ENCODE data around the gene OTOGL. TPM values are rescaled to one million over a fixed set of nuclear protein-coding genes. Genes with fewer than 3 reads are reported as not detected.

OTOGL gene
- total and polyA plus RNA-seq, 2 donors from 2014 or later, result 0.47 to 0.80 TPM

DNA sequence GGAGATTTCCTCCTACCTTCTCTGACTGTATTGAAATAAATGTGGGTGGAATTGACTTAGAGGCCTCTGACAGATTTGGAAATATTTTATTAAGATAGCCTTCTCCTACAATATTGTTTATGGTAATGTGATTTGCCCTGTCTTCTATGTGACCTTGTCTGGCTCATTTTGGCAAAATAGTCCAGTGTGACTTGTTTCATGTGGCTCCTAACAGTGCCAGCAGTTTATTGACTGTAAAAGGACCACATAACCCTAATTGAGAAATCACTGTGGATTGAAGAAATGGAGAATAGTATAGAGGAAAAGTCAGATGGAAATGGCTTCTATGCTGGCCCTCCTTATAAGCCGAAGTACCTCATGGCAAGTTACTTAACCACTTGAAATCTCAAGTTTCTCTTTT lies 173.8 kb downstream of the OTOGL start:
- intact Hi-C loops (cut with DNase I), result no loop called here
- no peak overlapping the region for H3K27ac ChIP-seq (ENCODE audit: low read depth in 2 of 2, low read length in 2 of 2)
- TF ChIP-seq CTCF (IDR thresholded peaks at IDR 0.05; ENCODE audit: borderline replicate concordance, extremely low read depth, insufficient read depth), result no peak

GRCh38 chr12:80277732-80278131 lies 178.4 kb downstream of the OTOGL start:
- no peak for DNase-seq
- Histone ChIP-seq H3K9me3 (ENCODE audit: control insufficient read depth in 2 of 3, insufficient read depth in 1 of 3, low read length in 3 of 3) (peaks cover 0 to 4% (median 0%) of the 10 kb centered on the region in 3 donors), H3K9ac (ENCODE audit: low read length in 3 of 3) (no peak overlapping the region), H3K4me3 (ENCODE audit: low read length in 3 of 3) (no peak overlapping the region), H3K4me1 (ENCODE audit: control insufficient read depth in 2 of 3, insufficient read depth in 2 of 3, low read depth in 1 of 3, low read length in 3 of 3) (no peaks in the 10 kb centered on the region), H3K27me3 (ENCODE audit: control insufficient read depth, insufficient read depth, low read length) (no peaks in the 10 kb centered on the region), H3K36me3 (ENCODE audit: control insufficient read depth in 2 of 3, insufficient read depth in 3 of 3, low read length in 3 of 3) (no peaks in the 10 kb centered on the region), H3K27ac (ENCODE audit: low read depth in 2 of 2, low read length in 2 of 2) (no peak overlapping the region)
- no peak for TF ChIP-seq CTCF (IDR thresholded peaks at IDR 0.05; ENCODE audit: borderline replicate concordance, extremely low read depth, insufficient read depth)
- no peak for FAIRE-seq
- intact Hi-C loops (cut with DNase I), result no loop called here

More for the DNA sequence above, 173.8 kb downstream of the OTOGL start:
- DNase-seq, result no peak
- Histone ChIP-seq H3K9me3 (ENCODE audit: control insufficient read depth in 2 of 3, insufficient read depth in 1 of 3, low read length in 3 of 3) (no peaks in the 10 kb centered on the region), H3K36me3 (ENCODE audit: control insufficient read depth in 2 of 3, insufficient read depth in 3 of 3, low read length in 3 of 3) (no peaks in the 10 kb centered on the region), H3K4me3 (ENCODE audit: low read length in 3 of 3) (no peak overlapping the region), H3K4me1 (ENCODE audit: control insufficient read depth in 2 of 3, insufficient read depth in 2 of 3, low read depth in 1 of 3, low read length in 3 of 3) (no peaks in the 10 kb centered on the region), H3K27me3 (ENCODE audit: control insufficient read depth, insufficient read depth, low read length) (no peaks in the 10 kb centered on the region), H3K9ac (ENCODE audit: low read length in 3 of 3) (no peak overlapping the region)
- no peak for FAIRE-seq

GRCh38 chr12:80282226-80282625 lies 182.9 kb downstream of the OTOGL start:
- intact Hi-C loops (cut with DNase I), result no loop called here
- DNase-seq (no peak), FAIRE-seq (no peak)
- Histone ChIP-seq H3K4me3 (ENCODE audit: low read length in 3 of 3) (no peak overlapping the region), H3K36me3 (ENCODE audit: control insufficient read depth in 2 of 3, insufficient read depth in 3 of 3, low read length in 3 of 3) (no peaks in the 10 kb centered on the region), H3K9me3 (ENCODE audit: control insufficient read depth in 2 of 3, insufficient read depth in 1 of 3, low read length in 3 of 3) (peaks cover 0 to 4% (median 0%) of the 10 kb centered on the region in 3 donors), H3K4me1 (ENCODE audit: control insufficient read depth in 2 of 3, insufficient read depth in 2 of 3, low read depth in 1 of 3, low read length in 3 of 3) (no peaks in the 10 kb centered on the region), H3K27ac (ENCODE audit: low read depth in 2 of 2, low read length in 2 of 2) (no peak overlapping the region), H3K27me3 (ENCODE audit: control insufficient read depth, insufficient read depth, low read length) (no peaks in the 10 kb centered on the region), H3K9ac (ENCODE audit: low read length in 3 of 3) (no peak overlapping the region)
- no peak for TF ChIP-seq CTCF (IDR thresholded peaks at IDR 0.05; ENCODE audit: borderline replicate concordance, extremely low read depth, insufficient read depth)

DNA sequence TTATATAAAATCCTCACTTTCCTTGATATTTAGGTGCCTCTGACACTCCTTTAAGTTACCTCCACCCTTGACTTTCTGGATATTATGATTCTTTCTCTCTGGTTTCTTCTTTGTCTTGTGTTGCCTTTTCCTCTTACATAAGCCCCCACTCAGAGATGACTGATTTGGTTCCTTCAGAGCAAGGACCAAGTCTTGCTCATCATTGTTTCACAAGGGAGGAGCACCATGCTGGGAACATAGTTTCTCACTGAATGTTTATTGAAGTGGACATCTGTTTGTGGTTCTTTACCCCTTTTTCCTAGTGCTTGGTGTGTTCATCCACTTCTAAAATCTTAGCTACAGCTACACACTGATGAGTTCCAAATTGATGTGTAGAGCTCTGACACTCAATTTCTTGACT lies 183.4 kb downstream of the OTOGL start:
- no peak for TF ChIP-seq CTCF (IDR thresholded peaks at IDR 0.05; ENCODE audit: borderline replicate concordance, extremely low read depth, insufficient read depth)
- no peaks in the 10 kb centered on the region for H3K27me3 ChIP-seq (ENCODE audit: control insufficient read depth, insufficient read depth, low read length)
- H3K27ac ChIP-seq (ENCODE audit: low read depth in 2 of 2, low read length in 2 of 2), result no peak overlapping the region
- H3K9ac ChIP-seq (ENCODE audit: low read length in 3 of 3), result no peak overlapping the region
- intact Hi-C loops (cut with DNase I), result no loop called here
- H3K4me1 ChIP-seq (ENCODE audit: control insufficient read depth in 2 of 3, insufficient read depth in 2 of 3, low read depth in 1 of 3, low read length in 3 of 3), result no peaks in the 10 kb centered on the region
- H3K9me3 ChIP-seq (ENCODE audit: control insufficient read depth in 2 of 3, insufficient read depth in 1 of 3, low read length in 3 of 3), result peaks cover 0 to 4% (median 0%) of the 10 kb centered on the region in 3 donors
- H3K36me3 ChIP-seq (ENCODE audit: control insufficient read depth in 2 of 3, insufficient read depth in 3 of 3, low read length in 3 of 3), result no peaks in the 10 kb centered on the region
- no peak for DNase-seq
- no peak for FAIRE-seq
- no peak overlapping the region for H3K4me3 ChIP-seq (ENCODE audit: low read length in 3 of 3)

Data from kidney (tissue), 14 donors.